Chondrocyte (in vitro differentiated cells): ENCODE measurements around the gene GRM3. TPM values are rescaled to one million over a fixed set of nuclear protein-coding genes. Genes with fewer than 3 reads are reported as not detected.

ENCODE experiments used
- DNase-seq: peaks from one replicate; pipeline ENCODE4 v3.0.0; 2021; ENCODE audit warnings: mixed read lengths, low spot score
- H3K27ac Mint-ChIP-seq: one replicate; pipeline ENCODE4 v1.8.0; 2021; ENCODE audit warnings: mild to moderate bottlenecking, moderate library complexity, mixed read lengths; ENCODE audit not compliant: unreplicated experiment
- H3K27me3 Mint-ChIP-seq: 2 replicates; pipeline ENCODE4 v1.8.0; 2021; ENCODE audit warnings: low read depth, mixed read lengths
- H3K36me3 Mint-ChIP-seq: 2 replicates; pipeline ENCODE4 v1.8.0; 2021; ENCODE audit warnings: low read depth, mixed read lengths
- H3K4me1 Mint-ChIP-seq: 2 replicates; pipeline ENCODE4 v1.8.0; 2021; ENCODE audit warnings: low read depth, mild to moderate bottlenecking, mixed read lengths
- H3K4me3 Mint-ChIP-seq: one replicate; pipeline ENCODE4 v1.8.0; 2021; ENCODE audit warnings: mild to moderate bottlenecking, moderate library complexity, mixed read lengths; ENCODE audit not compliant: unreplicated experiment
- H3K9me3 Mint-ChIP-seq: 2 replicates; pipeline ENCODE4 v1.8.0; 2021; ENCODE audit warnings: low read depth, mixed read lengths
- total RNA-seq: library from RNA; stranded (reverse); gene quantifications from 3 replicates; pipeline ENCODE4 v1.2.1, GENCODE V29; 2021
- TF ChIP-seq, protein P1 (sequence below): fragments of 200-600 bp; sonication (generic); IDR thresholded peaks from 2 replicates; pipeline ENCODE4 v1.5.0; 2021; ENCODE audit warnings: antibody characterized with exemption, mild to moderate bottlenecking, moderate library complexity

GRM3 gene
- total RNA-seq, 1 donor from 2014 or later, result not detected

DNA sequence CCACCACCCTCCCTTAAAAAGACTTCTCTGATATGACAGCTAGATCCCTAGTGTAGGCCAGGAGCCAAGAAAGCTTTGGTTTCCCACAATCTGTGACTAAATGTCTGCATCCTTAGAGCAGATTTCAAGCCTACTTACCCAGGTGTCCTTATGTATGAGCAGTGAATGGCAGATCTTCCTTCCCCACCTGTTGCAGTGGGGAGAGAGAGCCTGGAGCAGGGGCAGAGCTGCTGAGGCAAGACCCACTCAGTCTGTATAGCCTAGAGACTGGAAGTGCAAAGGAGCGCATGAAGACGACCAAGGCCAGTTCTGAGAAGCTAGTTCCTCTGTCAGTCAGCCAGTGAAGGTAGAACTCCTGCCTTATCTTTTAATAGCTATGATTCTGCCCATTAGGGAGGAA lies 180.1 kb downstream of the GRM3 start:
- TF ChIP-seq, protein P1, sequence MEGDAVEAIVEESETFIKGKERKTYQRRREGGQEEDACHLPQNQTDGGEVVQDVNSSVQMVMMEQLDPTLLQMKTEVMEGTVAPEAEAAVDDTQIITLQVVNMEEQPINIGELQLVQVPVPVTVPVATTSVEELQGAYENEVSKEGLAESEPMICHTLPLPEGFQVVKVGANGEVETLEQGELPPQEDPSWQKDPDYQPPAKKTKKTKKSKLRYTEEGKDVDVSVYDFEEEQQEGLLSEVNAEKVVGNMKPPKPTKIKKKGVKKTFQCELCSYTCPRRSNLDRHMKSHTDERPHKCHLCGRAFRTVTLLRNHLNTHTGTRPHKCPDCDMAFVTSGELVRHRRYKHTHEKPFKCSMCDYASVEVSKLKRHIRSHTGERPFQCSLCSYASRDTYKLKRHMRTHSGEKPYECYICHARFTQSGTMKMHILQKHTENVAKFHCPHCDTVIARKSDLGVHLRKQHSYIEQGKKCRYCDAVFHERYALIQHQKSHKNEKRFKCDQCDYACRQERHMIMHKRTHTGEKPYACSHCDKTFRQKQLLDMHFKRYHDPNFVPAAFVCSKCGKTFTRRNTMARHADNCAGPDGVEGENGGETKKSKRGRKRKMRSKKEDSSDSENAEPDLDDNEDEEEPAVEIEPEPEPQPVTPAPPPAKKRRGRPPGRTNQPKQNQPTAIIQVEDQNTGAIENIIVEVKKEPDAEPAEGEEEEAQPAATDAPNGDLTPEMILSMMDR, result no peak
- Mint-ChIP-seq H3K27me3 (peaks cover 5% of the 10 kb centered on the region), H3K27ac (no peak overlapping the region), H3K4me1 (no peaks in the 10 kb centered on the region), H3K4me3 (no peak overlapping the region), H3K9me3 (no peaks in the 10 kb centered on the region), H3K36me3 (no peaks in the 10 kb centered on the region)
- no peak for DNase-seq

DNA sequence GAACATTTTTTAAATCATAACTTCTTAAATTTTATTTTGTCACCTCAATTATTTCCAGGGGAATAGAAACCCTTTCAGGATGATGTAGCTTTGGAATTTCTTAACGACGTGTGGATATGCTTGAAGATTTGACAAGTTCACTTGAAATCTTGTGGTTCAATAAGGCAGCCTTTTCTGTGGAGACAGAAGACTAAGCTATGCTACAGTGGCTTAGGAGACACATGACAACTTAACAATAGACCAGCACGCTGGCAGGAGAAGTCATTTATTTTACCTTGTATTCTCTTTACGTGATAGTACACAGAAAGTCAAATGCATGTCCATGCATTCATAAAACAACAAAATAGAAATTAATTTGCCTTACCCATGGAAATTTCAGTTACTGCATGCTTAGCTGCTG lies 181.6 kb downstream of the GRM3 start:
- Mint-ChIP-seq H3K36me3 (no peaks in the 10 kb centered on the region), H3K4me1 (no peaks in the 10 kb centered on the region), H3K27me3 (peaks cover 5% of the 10 kb centered on the region), H3K27ac (no peak overlapping the region), H3K4me3 (no peak overlapping the region), H3K9me3 (no peaks in the 10 kb centered on the region)
- DNase-seq, result no peak
- TF ChIP-seq, protein P1, result no peak

DNA sequence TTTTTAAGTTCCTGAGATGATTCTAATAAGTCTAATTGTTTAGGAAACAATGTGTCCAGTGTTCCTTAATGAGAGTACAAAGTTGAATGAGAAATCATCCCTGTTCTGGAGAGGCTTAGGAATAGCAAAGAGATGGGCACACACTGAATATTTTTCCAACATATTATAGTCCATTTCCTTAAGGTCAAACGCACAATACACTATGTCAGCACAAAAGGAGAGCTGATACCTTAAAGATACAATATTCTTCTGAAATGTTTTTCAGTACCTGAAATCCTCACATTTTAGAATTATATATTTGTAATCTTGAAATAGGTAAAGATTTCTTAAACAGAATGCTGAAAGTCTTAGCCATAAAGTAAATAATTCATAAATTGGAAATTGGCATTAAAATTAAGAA lies 183.2 kb downstream of the GRM3 start:
- no peak overlapping the region for H3K27ac Mint-ChIP-seq
- H3K4me1 Mint-ChIP-seq, result no peaks in the 10 kb centered on the region
- H3K4me3 Mint-ChIP-seq, result no peak overlapping the region
- TF ChIP-seq, protein P1, result no peak
- no peaks in the 10 kb centered on the region for H3K9me3 Mint-ChIP-seq
- peaks cover 5% of the 10 kb centered on the region for H3K27me3 Mint-ChIP-seq
- no peaks in the 10 kb centered on the region for H3K36me3 Mint-ChIP-seq
- DNase-seq, result no peak

DNA sequence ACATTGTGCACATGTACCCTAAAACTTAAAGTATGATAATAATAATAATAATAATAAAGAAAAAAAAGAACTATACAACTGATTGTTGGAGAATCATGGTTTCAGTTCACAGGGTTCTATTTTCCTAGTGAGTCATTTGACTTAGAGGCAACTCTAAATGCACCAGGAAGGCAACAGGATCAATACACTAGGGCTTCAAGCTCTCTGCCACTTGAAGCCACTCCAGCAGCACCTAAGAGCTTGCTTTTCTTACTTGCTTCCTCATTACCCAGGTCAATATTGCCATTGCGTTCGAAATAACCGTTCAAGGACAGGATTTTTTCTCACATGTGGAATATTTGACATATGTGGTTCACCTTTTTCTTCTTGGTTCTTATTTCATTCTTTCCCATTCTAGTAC lies 189.7 kb downstream of the GRM3 start:
- no peaks in the 10 kb centered on the region for H3K27me3 Mint-ChIP-seq
- no peaks in the 10 kb centered on the region for H3K9me3 Mint-ChIP-seq
- TF ChIP-seq, protein P1, result no peak
- no peak for DNase-seq
- H3K4me3 Mint-ChIP-seq, result no peak overlapping the region
- no peaks in the 10 kb centered on the region for H3K36me3 Mint-ChIP-seq
- no peak overlapping the region for H3K27ac Mint-ChIP-seq
- no peaks in the 10 kb centered on the region for H3K4me1 Mint-ChIP-seq

DNA sequence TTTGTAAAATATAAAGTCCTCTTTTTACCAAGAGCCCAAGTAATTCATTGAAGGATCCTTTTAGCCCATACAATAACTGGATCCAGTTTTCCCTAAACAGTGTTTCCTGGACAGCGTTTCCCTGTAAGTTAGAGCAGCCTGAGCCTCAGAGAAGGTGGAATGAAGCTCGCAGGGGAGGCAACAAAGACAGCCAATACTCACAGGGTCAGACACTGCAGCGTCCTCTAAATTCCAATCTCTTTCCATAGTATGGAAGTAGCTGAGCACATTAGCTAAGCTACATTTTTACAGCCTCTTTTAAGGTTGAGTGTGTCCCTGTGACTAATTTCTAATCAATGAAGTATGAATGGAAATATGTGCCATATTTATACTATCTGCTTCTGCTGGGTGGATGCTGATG lies 193.5 kb downstream of the GRM3 start:
- Mint-ChIP-seq H3K4me1 (no peaks in the 10 kb centered on the region), H3K27me3 (no peaks in the 10 kb centered on the region), H3K4me3 (no peak overlapping the region), H3K36me3 (no peaks in the 10 kb centered on the region), H3K27ac (no peak overlapping the region), H3K9me3 (no peaks in the 10 kb centered on the region)
- TF ChIP-seq, protein P1, result no peak
- no peak for DNase-seq
